NCI-H2196 (cell line): ENCODE data around the gene EBPL.

ENCODE experiments used
- DNase-seq: peaks from one replicate; lab custom pipeline; 2025; ENCODE audit not compliant: unreplicated experiment; lab: John Stamatoyannopoulos, UW

The EBPL gene

DNA sequence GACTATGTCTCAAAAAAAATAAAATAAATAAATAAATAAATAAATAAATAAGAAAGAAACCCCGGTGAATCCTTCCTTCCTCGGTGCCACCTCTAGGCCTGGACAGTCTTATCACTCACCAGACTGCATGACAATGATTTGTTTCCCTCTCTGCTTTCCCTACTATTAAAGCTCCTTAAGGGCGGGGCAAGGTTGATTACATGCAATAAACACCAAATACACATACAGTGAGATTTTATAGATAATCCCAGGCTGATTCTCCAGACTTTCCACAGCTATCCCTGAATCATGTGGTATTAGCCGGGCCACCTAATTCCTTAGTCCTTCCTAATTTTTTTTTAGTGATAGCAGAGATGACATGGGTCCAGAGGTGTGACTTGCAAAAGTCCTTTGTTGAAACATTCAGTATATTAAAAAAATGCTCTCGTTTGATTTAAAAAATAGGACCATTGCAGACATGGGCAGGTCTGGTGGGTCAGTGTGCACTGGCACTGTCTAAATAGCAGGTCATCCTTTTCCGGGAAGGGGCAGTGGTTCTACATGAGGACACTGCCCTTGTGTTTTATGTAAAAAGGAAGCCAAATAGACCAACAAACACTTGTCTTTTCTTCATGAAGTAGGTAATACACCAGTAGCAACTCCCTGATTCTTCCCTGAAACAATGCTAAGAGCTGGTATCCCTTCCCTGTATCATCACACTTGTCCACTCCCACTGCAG, 14.5 kb downstream of the EBPL start:
- no peak for DNase-seq

- DNase-seq: no peak
Observed at GRCh38 chr13:49670828-49671227, 20.5 kb downstream of the EBPL start.

DNA sequence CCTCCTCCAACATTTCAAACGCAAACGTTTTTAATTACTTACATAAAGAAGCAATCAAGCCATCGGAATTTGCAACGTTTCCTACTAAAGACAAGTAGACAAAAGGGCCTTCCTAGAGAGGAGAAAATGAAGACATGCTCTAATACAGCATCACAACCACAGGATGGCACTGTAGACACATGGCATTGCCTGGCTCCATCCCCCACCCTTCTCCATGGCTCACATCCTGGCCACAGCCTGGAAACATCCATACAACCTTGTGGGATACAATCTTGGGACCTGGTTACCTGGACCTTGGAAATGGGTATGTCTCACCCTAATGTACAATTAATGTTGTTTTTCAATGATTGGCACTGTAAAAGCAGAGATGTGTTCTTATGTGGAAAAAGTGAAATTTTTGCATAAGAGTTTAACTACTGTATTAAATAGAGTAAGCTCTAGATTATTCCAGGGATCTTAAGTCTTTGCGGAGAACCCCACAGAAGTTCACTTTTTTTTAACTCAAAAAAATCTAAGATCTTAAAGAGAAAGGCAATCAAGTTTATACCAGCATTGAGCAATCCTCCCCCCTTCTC, 21.5 kb downstream of the EBPL start:
- peak; percentile 30 for DNase-seq

DNA sequence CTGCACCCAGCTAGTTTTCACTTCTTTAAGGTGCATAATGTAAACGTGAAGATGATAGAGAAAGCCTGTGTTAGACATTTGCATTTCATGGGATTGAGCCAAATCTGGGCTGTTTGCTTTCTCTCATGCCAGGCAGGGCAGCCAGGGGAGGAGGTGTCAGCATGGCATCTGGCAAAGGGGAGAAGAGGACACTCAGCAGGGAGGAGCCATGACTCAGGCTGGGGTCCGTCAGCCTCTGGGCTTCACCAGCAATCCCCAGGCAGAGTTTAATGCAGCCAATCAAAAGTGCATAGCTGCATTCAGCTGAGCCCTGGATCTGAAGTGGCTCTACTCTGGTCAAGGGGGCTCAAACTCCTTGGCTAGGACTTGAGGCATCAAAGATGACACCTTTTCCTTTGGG, 23.5 kb downstream of the EBPL start:
- no peak for DNase-seq

DNA sequence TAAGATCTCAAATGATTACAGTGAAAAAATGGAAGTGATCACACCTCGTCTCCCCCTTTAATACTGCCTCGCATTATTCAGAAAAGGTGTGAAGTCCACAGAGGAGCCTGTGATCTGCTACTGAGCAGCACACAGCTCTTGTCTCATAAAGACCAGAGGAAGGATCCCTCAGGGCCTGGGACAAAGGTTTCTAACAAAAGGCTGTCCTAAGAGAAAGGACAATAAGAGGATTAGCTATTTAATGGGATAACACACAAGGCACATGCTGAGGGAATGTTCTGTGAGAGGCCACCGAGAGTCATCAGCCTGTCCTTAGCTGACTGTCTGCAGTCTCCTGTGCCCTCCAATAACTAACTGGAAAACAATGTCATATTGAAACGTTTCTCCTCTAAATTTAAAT, 26.7 kb downstream of the EBPL start:
- DNase-seq: no peak

DNA sequence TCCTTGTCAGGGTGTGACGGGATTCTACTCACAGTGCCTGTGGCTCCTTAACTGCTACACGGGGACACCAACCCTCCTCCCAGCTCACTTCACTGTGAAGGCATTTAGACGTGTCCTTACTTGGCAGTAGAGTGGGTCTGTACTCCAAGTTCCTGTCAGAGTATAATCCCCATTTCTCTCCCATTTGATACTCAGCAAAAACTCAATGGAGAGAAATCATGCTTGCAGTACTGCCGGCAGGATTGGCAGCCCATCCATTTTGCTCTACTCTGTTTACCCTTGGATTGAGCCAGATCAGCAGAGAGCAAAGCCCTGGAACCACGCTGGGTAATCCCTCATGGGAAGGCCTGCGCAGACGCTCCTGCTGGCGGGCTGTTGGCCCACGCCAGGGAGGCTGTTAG, 34.0 kb downstream of the EBPL start:
- DNase-seq: no peak

DNA sequence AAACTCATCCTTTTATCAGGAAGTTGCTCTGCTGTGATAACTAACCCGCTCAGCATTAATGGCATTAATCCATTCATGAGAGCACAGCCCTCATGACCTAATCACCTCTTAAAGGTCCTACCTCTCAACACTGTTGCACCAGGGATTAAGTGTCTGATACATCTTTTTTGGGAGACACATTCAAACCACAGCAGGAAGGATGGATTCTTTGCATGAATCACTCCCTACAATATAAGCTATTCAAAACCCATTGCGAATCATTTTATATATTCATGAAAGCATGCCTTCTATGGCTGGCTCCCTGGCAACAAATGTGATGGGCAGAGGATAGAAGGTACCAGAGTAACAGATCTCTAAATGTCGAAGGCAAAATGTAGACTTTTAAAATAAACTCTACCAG, 35.4 kb downstream of the EBPL start:
- DNase-seq: no peak

GRCh38 chr13:49654011-49654410, 37.3 kb downstream of the EBPL start:
- no peak for DNase-seq

GRCh38 chr13:49653478-49653877, 37.8 kb downstream of the EBPL start:
- no peak for DNase-seq

DNA sequence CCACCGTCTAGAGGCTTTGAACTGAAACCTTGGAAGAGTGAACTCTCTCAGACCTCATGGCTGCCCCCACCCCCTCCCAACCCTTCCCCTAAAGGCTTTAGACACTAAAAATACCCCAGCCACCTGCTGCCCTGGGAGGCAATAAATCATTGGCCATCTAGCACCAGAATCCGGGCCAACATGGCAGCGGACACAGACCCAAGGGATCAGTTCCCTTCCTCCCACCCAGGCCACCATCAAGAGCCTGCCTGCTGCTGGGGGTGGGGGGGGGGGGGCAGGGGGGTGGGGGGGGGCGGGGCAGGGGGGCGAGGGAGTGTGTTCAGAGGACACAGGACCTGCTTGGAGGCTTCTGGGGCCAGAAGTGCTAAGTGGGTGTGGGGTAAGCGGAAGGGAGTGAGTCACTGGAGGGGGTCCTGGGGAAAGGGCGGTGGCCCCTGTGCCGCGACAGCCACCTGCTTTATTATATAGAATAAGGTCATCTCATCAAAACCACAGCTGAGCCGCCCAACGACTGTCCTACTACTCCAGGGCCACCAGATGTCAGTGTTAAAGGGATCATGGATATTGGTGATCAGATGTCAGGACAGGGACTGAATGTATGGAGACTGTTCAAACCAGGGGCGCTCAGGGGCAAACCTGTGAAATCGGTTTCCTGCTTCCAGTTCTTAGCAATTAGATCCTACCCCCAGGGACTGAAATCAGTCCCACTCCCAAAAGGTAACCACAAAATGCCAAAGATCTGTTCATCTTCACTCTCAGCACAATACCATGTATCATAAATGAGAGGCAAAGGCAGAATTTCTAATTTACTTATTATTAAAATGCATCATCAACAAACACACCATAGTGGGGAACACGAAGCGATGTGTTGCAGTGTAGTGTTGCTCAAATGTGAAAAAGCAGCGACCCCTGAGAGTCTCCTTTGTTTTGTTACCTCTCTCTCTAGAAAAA, 38.7 kb downstream of the EBPL start:
- no peak for DNase-seq

GRCh38 chr13:49651570-49652354, 39.5 kb downstream of the EBPL start:
- DNase-seq: no peak

GRCh38 chr13:49649963-49650312, 41.3 kb downstream of the EBPL start:
- DNase-seq: no peak

DNA sequence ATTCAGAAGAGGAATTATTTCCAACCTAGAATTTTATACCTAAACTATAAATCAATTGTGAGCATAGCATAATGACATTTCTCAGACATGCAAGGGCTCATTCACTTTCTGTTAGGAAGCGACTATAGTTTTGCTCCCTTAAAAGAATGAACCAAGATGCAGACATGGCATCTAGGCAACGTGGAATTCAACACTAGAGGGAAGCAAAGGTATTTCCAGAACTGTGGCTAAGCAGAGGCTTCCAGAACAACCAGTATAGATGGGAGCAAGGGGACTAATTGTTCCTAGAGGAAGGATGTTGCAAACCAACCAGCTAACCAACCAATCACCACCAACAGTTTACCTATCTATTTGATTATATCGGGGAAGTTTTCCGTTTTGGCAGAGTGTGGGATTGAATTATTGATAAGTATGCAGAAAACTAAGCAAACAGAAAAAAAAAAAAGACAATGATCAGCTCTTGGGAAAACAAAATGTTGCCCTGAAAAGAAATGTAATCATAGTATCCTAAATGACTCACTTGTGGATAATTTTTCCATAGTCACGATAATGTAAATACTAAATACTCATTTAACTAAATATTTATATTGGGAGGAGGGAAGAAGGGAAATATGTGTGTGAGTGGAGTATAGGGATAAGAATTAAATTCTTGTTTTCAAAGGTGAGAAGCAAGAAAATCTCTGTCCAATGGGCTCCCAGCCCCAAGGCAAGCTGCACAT, 41.9 kb downstream of the EBPL start:
- DNase-seq: no peak

DNA sequence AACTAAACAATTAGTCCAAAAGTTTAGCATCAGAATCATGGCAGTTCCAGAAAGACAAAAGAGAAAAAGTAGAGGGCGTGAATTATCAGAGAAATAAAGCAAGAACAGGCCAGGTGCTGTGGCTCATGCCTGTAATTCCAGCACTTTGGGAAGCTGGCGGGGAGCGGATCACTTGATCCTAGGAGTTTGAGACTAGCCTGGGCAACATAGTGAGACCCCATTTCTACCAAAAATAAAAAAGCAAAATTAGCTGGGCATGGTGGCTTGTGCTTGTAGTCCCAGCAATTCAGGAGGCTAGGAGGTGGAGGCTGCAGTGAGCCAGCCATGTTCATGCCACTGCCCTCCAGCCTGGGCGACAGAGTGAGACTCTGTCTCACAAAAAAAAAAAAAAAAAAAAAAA, 44.6 kb downstream of the EBPL start:
- DNase-seq: no peak

- no peak for DNase-seq
Observed at GRCh38 chr13:49645451-49645850, 45.8 kb downstream of the EBPL start.

DNA sequence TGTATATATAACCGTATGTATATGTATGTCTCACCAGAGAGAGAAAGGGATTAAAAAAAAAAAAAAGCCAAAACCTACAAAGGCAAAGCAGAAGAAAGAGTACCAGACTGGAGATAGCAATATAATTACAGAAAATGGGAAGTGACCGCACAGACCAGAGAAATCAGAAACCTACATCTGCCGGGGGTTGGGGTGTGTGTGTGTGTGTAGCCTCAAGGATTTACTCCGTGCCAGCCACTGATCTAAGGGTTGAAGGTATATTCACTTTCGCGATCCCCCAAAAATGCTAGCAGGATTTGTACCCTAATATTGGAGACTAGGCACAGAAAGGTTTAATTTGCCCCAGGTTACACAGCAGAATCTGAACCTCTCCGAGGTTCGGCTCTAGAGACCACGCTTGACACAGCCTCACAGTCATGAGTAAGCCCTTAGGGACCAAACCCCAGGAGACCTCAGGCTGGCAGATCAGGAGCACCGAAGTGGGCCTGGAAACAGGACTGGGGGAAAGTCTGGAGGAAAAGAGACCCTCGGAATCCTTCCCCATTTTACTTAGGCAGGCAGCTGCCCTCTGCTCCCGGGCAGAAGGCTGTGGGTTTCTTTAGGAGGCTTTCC, 48.1 kb downstream of the EBPL start:
- DNase-seq: no peak

DNA sequence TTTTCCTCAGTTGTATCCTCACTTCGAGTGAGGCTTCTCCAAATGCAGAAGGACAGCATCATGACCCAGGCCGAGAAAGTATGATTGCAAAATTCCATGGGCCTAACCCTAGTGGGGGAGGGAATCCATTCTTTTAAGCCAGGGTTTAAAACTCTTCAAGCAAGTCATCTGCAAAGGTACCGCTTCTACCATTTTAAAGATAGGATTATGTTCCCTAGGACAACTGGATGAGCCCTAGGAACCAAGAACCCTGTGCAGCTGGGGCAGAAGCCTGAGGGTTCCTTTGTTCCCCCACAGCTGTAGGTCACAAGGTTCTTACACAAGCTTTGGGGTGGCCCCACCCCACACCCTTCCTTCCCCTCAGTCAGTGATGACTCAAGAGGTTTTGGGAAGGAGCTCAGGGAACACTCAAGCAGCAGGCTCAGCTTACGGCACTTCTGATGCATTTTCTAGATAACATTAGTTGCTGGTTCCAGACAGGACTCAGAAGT, 49.4 kb downstream of the EBPL start:
- DNase-seq: no peak

- no peak for DNase-seq
Observed at GRCh38 chr13:49638744-49639072, 52.6 kb downstream of the EBPL start.

DNA sequence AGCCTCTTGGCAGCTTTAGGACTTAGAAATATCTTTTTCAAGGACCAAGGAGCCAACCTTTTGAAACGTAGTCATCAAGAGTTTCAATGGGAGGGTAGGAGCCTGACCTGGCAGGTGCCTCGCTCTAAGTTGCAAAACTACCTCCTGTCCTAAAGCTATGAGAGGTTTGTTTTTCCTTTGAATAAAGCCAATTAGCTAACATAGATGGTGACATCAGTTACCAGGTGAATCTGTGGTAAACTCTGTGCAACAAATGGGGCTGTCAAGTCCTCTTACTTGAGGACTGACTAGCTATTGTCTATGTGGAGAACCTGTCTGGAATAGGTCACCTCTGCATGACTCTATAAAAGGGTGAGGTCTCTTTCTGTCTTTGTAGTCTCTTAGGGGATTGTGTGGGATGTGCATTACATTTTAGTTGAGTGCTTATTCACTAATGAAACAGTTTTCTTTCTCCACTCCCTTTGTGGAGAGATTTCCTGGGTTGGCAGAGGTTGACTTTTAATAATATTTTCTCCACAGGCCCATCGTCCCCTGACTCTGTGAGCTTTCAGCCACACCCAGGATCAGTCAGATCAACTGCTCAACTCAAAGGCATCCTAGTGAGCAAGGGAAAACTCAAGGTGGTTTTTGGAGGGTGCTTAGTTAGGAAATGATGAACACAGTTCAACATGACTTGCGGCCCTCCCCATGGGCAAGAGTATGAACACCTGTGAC, 53.1 kb downstream of the EBPL start:
- no peak for DNase-seq

- DNase-seq: no peak
Observed at GRCh38 chr13:49636705-49637104, 54.6 kb downstream of the EBPL start.
